IPS-18c (cell line): ENCODE data around the gene MCL1.
"Not testable (repeated sequence)": the region's sequence is repeated elsewhere in the genome, so short reads cannot be mapped to it uniquely, and the experiment has no call there.

Experiments
- H3K4me3 ChIP-seq: 2 replicates; pipeline ENCODE4 v1.7.0; 2013; ENCODE audit warnings: low read depth, mild to moderate bottlenecking, low read length, moderate library complexity; ENCODE audit not compliant: insufficient read depth
- H3K9me3 ChIP-seq: one replicate; pipeline ENCODE4 v1.6.1; 2013; ENCODE audit warnings: mild to moderate bottlenecking, low read length, moderate library complexity; ENCODE audit not compliant: control insufficient read depth, insufficient read depth

MCL1 gene

DNA sequence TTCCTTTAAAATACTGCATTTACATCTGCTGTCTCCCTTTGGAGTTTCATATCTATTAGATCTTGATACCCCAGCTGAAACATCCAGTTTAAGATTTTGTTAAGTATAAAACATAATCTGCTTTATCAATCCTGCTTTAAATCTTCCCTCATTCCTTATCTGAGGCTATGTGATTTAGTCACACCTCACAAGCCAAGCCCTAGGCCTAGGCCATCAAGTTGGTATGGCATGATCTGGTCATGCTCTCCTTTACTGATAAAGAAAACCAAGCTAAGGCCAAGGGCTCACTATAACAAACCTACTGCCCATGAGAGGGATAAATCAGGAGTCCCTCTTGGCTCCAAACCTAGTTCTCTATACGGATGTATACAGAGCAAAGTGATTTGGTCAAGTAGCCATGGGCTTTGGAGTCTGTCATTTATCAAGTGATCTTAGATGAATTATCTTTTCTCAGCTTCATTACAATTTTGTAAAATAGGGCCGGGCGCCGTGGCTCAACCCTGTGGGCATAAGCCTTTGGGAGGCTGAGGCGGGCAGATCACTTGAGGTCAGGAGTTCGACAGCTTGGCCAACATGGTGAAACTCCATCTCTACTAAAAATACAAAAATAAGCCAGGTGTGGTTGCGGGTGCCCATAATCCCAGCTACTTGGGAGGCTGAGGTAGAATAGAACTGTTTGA is 27.2 kb upstream of the MCL1 start:
- Histone ChIP-seq H3K4me3 (no peak overlapping the region), H3K9me3 (no peaks in the 10 kb centered on the region)

DNA sequence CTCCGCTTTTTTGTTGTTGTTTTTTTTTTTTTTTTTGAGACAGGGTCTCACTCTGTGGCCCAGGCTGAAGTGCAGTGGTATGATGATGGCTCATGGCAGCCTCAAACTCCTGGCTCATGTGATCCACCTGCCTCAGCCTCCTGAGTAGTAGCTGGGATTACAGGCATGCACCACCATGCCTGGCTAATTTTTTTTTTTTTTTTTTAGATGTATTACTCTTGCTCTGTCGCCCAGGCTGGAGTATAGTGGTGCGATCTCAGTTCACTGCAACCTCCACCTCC is 26.0 kb upstream of the MCL1 start:
- not testable (repeated sequence) for H3K9me3 ChIP-seq, H3K4me3 ChIP-seq

DNA sequence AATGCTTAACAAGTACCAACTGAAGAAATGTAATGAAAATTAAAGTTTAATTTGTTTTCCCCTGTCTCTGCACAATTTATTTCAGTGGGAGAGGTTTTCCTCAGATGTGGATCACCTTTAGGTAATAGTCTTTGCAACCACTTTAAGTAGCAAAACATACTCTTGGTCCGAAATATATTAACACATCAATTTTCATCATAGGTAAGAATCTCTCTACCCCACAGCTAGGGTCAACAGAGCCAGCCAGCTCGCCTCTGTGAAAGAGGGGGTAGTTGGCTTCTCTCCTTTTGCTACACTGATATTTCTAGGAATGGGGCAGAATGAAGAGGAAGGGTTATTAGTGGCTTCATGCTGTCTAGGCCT is 24.8 kb upstream of the MCL1 start:
- Histone ChIP-seq H3K9me3 (no peaks in the 10 kb centered on the region), H3K4me3 (no peak overlapping the region)

DNA sequence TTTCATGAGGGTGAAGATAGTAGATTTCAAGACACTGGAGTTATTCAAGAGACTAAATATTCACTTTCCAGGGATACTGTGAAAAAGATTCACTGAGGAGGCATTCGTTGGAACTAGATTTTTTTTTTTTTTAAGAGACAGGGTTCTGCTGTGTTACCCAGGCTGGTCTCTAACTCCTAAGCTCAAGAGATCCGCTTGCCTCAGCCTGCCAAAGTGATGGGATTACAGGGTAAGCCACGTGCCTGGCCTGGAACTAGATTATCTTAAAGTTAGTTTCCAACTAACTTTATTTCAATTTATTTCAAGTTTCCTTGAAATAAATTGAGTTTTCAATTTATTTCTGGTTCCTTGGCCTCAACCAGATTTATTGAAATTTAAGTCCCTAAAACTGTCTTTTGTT is 24.3 kb upstream of the MCL1 start:
- H3K4me3 ChIP-seq = no peak overlapping the region
- no peaks in the 10 kb centered on the region for H3K9me3 ChIP-seq

DNA sequence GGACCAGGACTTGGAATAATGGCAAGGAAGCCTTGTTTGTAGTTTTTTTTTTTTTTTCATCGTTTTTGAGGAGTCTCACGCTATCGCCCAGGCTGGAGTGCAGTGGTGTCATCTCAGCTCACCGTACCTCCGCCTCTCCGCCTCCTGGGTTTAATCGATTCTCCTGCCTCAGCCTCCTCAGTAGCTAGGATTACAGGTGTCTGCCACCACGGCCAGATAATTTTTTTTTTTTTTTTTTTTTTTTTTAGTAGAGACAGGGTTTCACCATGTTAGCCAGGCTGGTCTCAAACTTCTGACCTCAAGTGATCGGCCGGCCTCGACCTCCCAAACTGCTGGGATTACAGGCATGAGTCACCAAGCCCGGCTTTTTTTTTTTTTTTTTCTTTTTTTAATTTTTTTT is 23.0 kb upstream of the MCL1 start:
- not testable (repeated sequence) for H3K4me3 ChIP-seq, H3K9me3 ChIP-seq

DNA sequence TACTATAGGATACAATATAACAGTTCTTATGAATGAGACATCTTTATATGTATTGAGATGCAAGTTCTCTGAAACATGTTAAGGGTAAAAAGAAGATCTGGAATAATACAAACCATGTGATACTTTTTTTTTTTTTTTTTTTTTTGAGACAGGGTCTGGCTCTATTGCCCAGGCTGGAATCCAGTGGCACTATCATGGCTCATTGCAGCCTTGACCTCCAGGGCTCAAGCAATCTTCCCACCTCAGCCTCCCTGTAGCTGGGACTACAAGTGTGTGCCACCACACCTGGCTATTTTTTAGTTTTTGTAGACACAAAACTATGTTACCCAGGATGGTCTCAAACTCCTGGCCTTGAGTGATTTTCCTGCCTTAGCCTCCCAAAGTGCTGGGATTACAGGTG is 22.1 kb upstream of the MCL1 start:
- H3K9me3 ChIP-seq = no peaks in the 10 kb centered on the region
- H3K4me3 ChIP-seq = no peak overlapping the region

DNA sequence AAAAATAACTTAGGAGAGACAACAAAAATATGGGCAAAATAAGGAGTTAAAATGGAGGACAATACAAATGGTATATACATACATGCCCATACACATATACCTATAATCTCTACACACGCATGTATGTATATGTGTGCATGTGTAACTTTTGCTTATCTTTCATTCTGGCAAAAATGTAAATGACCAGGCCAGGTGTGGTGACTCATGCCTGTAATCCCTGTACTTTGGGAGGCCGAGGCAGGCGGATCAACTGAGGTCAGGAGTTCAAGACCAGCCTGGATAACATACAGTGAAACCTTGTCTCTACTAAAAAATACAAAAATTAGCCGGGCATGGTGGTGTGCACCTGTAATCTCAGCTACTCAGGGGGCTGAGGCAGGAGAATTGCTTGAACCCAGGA is 18.9 kb upstream of the MCL1 start:
- H3K4me3 ChIP-seq = not testable (repeated sequence)

DNA sequence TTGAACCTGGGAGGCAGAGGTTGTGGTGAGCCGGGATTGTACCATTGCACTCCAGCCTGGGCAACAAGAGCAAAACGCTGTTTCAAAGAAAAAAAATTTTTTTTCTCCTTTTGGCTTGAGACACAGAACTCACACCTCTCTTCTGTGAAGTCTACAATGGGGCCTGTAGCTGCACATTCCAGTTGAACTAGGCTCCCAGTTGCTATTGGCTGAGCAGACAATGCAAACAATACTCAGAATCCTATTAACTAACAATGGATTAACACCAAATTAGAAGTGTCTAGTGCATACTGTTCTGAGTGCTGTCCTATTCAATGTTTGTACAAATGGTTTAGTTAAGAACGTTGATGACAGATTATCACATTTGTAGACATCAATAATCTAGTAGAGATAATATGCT is 17.6 kb upstream of the MCL1 start:
- no peak overlapping the region for H3K4me3 ChIP-seq
- H3K9me3 ChIP-seq = no peaks in the 10 kb centered on the region

More for the DNA sequence above, 18.9 kb upstream of the MCL1 start:
- H3K9me3 ChIP-seq = not testable (repeated sequence)

DNA sequence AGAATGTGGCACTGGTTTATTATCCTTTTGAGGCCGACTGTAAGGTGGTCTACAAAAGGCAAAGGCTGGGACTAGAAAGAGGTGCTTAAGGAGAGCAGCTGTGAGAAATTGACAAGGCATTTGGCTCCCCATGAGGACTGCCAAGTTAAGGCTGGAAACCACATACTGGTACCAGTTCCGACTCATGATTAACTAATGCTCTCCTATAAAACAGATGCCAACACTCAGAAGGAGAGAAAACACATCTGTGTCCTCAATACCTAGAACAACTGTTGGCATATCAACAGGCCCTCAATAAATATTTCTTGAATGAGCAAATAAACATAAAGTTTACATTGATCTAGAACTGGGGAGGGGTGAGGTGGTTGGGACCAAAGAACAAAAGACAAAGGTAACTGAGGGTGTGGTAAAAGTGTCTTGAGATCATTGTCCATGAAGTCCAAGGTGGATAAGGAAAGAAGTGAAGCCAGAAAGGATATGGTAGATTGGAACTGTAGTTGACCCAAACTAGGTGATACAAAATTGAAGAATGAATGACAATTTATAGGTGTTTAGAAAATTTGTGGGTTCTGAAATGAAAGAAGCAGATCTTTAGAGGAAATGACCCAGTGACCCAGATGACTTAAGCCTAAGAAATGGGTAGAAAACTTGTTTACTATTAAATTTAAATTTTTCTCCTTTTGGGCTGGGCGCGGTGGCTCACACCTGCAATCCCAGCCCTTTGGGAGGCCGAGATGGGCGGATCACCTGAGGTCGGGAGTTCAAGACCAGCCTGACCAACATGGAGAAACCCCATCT is 16.9 kb upstream of the MCL1 start:
- Histone ChIP-seq H3K4me3 (no peak overlapping the region), H3K9me3 (no peaks in the 10 kb centered on the region)

DNA sequence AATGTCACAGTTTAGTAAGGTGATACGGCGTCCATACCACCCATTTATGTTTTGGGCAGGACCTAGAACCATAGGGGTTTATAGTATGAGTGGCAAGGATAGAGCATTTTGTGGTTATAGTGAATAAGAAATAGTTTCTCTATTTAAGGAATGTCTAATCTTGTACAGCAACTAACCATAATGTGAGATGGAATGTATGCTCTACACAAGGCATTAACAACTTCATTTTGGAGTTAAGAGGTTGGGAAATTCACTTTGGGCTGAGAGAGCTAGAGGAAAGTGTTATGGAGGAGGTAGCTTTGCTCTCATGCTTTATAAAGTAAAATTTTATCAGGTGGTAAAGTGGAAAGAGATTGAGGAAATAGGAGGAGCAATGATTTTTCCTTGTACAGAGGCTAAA is 3.0 kb upstream of the MCL1 start:
- Histone ChIP-seq H3K9me3 (no peaks in the 10 kb centered on the region), H3K4me3 (no peak overlapping the region)

DNA sequence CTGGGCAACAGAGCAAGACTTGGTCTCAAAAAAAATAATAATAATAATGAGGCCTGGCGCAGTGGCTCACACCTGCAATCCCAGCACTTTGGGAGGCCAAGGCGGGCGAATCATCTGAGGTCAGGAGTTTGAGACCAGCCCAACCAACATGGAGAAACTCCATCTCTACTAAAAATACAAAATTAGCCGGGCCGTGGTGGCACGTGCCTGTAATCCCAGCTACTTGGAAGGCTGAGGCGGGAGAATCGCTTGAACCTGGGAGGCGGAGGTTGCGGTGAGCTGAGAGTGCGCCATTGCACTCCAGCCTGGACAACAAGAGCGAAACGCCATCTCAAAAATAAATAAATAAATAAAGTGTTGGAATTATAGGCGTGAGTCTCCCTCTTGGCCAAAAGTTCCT is 2.6 kb upstream of the MCL1 start:
- not testable (repeated sequence) for H3K4me3 ChIP-seq, H3K9me3 ChIP-seq

DNA sequence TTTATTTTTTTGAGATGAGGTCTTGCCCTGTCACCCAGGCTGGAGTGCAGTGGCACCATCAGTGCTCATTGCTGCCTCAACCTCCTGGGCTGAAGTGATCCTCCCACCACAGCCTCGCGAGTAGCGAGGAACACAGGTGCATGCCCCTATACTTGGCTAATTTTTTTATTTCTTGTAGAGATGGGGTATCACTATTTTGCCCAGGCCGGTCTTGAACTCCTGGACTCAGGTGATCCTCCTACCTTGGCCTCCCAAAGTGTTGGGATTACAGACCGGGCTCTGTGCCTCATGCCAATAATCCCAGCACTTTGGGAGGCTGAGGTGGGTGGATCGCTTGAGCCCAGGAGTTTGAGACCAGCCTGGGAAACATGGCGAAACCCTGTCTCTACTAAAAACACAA is 2.0 kb upstream of the MCL1 start:
- not testable (repeated sequence) for H3K4me3 ChIP-seq, H3K9me3 ChIP-seq

DNA sequence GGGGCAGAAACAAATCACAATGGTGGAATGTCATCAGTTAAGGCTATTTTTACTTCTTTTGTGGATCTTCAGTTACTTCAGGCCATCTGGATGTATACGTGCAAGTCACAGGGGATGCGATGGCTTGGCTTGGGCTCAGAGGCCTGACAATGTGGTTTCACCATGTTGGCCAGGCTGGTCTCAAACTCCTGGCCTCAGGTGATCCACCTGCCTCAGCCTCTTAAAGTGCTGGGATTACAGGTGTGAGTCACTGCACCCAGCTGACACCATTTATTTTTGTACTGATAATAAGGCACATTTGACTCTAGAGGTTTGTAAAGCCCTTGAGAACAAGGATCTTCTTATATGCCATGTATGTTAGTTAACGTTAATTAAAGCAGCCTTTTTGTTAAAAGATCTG is 1.6 kb upstream of the MCL1 start:
- H3K4me3 ChIP-seq, H3K9me3 ChIP-seq: not testable (repeated sequence)

DNA sequence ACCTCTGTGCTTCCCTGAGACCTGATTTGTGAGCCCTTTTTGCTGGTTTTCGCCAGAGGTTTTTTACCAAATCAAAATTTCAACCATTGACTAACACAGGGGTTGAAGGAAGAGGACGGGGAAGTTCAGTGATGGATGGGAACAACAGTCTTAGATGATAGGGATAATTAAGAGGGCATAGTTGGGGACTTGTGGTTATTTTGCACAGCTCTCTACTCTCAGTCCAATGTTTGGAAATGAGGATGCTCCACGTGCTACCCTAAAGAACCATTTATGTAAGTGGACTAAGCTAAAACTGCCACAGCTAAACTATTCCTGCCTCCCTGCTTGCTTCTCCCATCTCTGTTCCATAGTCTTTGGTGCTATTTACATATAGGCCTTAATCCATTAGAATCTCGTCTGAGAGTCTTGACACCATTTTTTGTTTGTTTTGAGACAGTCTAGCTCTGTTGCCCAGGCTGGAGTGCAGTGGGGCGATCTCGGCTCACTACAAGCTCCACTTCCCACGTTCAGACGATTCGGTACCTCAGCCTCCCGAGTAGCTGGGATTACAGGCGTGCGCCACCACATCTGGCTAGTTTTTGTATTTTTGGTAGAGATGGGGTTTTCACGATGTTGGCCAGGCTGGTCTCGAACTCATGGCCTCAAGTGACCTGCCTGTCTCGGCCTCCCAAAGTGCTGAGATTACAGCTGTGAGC is 684 bp upstream of the MCL1 start:
- Histone ChIP-seq H3K4me3 (peak overlapping the region; percentile 63), H3K9me3 (no peaks in the 10 kb centered on the region)

DNA sequence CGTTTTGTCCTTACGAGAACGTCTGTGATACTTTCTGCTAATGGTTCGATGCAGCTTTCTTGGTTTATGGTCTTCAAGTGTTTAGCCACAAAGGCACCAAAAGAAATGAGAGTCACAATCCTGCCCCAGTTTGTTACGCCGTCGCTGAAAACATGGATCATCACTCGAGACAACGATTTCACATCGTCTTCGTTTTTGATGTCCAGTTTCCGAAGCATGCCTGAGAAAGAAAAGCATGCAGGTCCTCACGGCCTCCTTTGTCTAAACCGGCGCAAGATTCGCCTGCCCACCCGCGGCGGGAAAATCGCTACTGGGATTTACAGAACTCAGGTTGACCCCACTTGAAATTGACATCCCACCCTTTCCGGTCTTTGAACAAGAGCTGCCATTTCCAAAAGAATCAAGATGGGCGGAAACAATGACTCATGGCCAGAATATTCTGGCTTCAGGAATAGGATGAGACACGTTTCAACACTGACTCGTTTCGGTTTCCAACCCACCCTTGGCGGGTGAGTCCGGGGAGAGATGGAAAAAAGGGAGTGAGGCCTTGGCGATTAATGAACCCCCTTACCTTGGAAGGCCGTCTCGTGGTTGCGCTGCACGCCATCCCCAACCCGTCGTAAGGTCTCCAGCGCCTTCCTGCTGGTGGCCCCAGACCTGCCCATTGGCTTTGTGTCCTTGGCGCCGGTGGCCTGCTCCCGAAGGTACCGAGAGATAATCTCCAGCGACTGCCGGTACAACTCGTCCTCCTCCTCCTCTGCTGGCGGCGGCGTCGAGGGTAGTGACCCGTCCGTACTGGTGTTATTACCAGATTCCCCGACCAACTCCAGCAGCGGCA is 919 bp downstream of the MCL1 start:
- H3K4me3 ChIP-seq = peak overlapping the region; percentile 86
- H3K9me3 ChIP-seq = no peaks in the 10 kb centered on the region

DNA sequence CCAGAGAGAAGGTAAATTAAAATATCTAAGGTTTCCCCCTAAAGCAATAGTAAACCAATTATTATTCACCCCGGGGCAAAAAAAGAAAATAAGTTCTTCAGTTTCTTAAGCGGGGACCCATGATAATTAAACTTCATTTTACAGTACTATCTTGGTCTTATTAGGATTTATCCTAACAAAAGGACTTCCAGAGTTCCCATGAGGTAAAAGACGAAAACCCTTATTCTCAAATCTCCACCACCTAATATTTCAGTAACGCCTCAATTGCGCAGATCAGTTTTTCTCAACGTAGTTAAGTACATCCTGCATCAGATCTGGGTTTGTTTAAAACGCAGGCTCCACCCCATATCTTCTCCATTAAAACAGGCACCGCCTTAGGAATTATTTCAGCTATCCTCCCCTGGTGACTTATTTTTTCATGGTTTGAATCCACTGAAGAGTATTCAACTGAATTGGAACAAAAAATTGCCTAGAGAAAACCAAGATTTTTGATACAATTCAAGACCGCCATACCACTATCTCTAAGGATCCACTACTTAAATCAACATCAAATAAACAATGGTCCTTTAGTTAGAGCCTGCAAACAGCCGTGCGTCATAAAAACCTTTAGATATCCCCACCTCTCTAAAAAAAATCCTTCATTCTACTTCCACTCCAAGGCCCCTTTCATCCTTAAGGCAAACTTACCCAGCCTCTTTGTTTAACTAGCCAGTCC is 1.7 kb downstream of the MCL1 start:
- H3K9me3 ChIP-seq = no peaks in the 10 kb centered on the region
- peak overlapping the region; percentile 86 for H3K4me3 ChIP-seq
